Testis (tissue), 3 donors: Measurements from ENCODE around the gene VEZF1. TPM values are rescaled to one million over a fixed set of nuclear protein-coding genes. Genes with fewer than 3 reads are reported as not detected.

ENCODE experiments used
- DNase-seq: peaks from one replicate; pipeline ENCODE4 v3.0.0-alpha.2; 2019
- H3K27ac ChIP-seq, 2 donors: fragments of 200-600 bp; sonication (generic); one replicate each; pipeline ENCODE4 v1.5.1; 2019
- H3K27me3 ChIP-seq: fragments of 200-600 bp; sonication (generic); one replicate; pipeline ENCODE4 v1.5.1; 2019
- H3K36me3 ChIP-seq: fragments of 200-600 bp; sonication (generic); one replicate; pipeline ENCODE4 v1.5.1; 2017; ENCODE audit warnings: low read depth; ENCODE audit errors: missing control alignments
- H3K4me1 ChIP-seq: fragments of 200-600 bp; sonication (generic); one replicate; pipeline ENCODE4 v1.5.1; 2019
- H3K4me3 ChIP-seq, 2 donors: fragments of 200-600 bp; sonication (generic); one replicate each; pipeline ENCODE4 v1.5.1; 2017 to 2019
- H3K9me3 ChIP-seq: fragments of 200-600 bp; sonication (generic); one replicate; pipeline ENCODE4 v1.5.1; 2017
- POLR2A ChIP-seq: fragments of 450-650 bp; IDR thresholded peaks from one replicate; pipeline ENCODE4 v1.6.1; 2017; ENCODE audit warnings: antibody characterized with exemption, mild to moderate bottlenecking, moderate library complexity
- WGBS, 2 donors: methylation state at CpG; one replicate each; pipeline ENCODE4 v1.1.5; 2018; 5-methylcytosine and 5-hydroxymethylcytosine counted together
- intact Hi-C: fragments of 100-400 bp; cut with DNase I; formaldehyde crosslinking; loops from one replicate; pipeline ENCODE4 v1.15.1; 2023; ENCODE audit warnings: low total_unique reads
- polyA plus RNA-seq: library from polyadenylated mRNA; stranded (reverse); fragments of 350-450 nt; fragmentation: Illumina TruSeq; extraction: RNeasy Lipid Tissue Mini Kit (QIAGEN cat#74804); gene quantifications from one replicate; pipeline ENCODE4 v1.2.3, GENCODE V29; 2014; ENCODE audit warnings: low read depth, low replicate concordance; ENCODE audit not compliant: insufficient read depth
- total RNA-seq, 2 donors: library from RNA; depleted of rRNA; stranded (reverse); fragments of >200 nt; gene quantifications; one replicate each; pipeline ENCODE4 v1.2.3, GENCODE V29; 2016
- TF ChIP-seq, protein P1 (sequence below), 3 experiments: fragments of 450-650 bp in 2 of 3; fragments of 200-600 bp in 1 of 3; sonication (generic) in 1 of 3; IDR thresholded peaks; one replicate each; pipeline ENCODE4 v1.5.1; 2016 to 2019; ENCODE audit warnings: antibody characterized with exemption in 3 of 3, mild to moderate bottlenecking in 2 of 3, moderate library complexity in 1 of 3

Gene VEZF1
- total and polyA plus RNA-seq, 3 donors from 2014 or later, result 54.8 to 58.6 (median 58.6) TPM

DNA sequence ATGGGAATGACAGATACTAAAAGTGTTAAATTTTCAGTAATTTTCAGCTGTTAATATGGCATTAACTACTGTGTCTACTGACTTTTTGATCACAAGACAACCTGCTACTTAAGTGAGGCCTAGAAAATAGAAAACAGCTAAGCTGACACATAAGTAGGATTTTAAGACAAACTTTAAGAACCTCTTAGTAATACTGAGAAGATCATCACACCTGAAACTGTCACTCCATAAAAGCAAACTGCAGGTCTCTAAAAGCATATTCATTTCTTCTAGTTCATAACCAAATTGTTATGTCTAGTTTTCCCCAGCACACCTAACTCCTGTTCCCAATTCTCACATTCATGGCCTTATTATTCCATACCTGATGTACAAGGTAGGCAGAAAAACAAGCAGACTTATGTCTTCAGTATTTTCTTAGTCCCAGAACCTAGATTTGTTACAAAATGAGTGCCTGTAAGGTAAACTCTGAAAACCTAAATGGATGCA, 11.0 kb upstream of the VEZF1 start:
- H3K9me3 ChIP-seq, result no peaks in the 10 kb centered on the region
- no peaks in the 10 kb centered on the region for H3K36me3 ChIP-seq
- DNase-seq, result no peak
- H3K27ac ChIP-seq, result no peak overlapping the region
- H3K4me1 ChIP-seq, result peaks cover 3% of the 10 kb centered on the region
- TF ChIP-seq POLR2A, result no peak
- TF ChIP-seq, protein P1, sequence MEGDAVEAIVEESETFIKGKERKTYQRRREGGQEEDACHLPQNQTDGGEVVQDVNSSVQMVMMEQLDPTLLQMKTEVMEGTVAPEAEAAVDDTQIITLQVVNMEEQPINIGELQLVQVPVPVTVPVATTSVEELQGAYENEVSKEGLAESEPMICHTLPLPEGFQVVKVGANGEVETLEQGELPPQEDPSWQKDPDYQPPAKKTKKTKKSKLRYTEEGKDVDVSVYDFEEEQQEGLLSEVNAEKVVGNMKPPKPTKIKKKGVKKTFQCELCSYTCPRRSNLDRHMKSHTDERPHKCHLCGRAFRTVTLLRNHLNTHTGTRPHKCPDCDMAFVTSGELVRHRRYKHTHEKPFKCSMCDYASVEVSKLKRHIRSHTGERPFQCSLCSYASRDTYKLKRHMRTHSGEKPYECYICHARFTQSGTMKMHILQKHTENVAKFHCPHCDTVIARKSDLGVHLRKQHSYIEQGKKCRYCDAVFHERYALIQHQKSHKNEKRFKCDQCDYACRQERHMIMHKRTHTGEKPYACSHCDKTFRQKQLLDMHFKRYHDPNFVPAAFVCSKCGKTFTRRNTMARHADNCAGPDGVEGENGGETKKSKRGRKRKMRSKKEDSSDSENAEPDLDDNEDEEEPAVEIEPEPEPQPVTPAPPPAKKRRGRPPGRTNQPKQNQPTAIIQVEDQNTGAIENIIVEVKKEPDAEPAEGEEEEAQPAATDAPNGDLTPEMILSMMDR (IDR thresholded peaks at IDR 0.05), result no peak
- H3K4me3 ChIP-seq, result no peak overlapping the region
- intact Hi-C loops, result loop anchor here (5.0 kb wide), 1 partner anchor 137 kb away; no protein-coding TSS in a partner anchor
- no peaks in the 10 kb centered on the region for H3K27me3 ChIP-seq

GRCh38 chr17:57997085-57997809, 9.2 kb upstream of the VEZF1 start:
- Histone ChIP-seq H3K27me3 (no peaks in the 10 kb centered on the region), H3K4me1 (peaks cover 9% of the 10 kb centered on the region), H3K4me3 (no peak overlapping the region), H3K27ac (no peak overlapping the region), H3K36me3 (no peaks in the 10 kb centered on the region), H3K9me3 (no peaks in the 10 kb centered on the region)
- intact Hi-C loops, result loop anchor here (5.0 kb wide), 1 partner anchor 135 kb away; no protein-coding TSS in a partner anchor
- no peak for DNase-seq
- WGBS, 2 donors, result 83 to 89% methylated on average over 3 of the region's 3 CpGs
- TF ChIP-seq POLR2A, result no peak

DNA sequence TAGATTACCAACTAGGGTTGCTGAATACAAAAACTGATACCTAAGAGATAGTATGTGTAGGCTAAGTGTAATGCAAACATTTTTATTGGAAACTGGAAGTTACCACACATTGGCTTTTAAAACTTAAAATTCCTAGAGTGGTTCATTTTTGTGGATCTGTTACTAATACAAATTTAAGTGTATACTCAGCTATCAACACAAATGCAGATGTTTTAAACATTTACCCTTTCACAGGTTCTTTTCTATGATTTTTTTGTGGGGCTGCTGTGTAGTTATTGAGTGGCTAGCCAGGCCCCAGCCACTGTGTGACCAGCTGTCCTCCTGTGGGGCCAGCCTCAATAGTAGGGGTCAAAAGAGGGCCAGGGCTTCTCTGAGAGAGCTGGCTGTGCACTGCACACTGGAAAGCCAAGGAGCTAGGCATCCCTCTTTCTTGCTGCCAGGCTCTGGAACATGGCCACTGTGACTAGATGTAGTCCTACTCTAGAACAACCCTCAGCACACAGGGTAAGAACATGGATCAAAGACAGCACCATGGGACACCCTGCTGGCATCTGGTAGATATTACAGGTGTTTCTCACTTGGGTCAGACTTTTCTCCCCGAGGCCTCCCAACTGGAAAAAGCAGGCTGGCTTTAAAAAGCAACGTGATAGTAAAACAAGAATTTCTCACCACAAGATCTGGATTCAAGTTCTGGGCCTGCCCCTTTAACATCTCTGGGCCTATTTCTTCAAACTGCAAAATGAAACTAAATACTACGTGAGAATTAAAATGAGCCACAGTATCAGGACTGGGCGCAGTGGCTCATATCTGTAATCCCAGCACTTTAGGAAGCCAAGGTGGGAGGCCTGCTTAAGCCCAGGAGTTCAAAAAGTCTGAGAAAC, 7.3 kb upstream of the VEZF1 start:
- Histone ChIP-seq H3K36me3 (no peaks in the 10 kb centered on the region), H3K4me1 (peaks cover 9% of the 10 kb centered on the region), H3K27ac (peak overlapping the region in 1 of 2 donors; percentile 4), H3K27me3 (no peaks in the 10 kb centered on the region), H3K4me3 (no peak overlapping the region), H3K9me3 (no peaks in the 10 kb centered on the region)
- no peak for TF ChIP-seq POLR2A
- TF ChIP-seq, protein P1 (IDR thresholded peaks at IDR 0.05), result peak; percentile 56 to 68 (median 65)
- peak; percentile 68 for DNase-seq
- 42 to 58% methylated on average over 4 of the region's 4 CpGs for WGBS, 2 donors
- intact Hi-C loops, result loop anchor here (5.0 kb wide), 1 partner anchor 133 kb away; no protein-coding TSS in a partner anchor

DNA sequence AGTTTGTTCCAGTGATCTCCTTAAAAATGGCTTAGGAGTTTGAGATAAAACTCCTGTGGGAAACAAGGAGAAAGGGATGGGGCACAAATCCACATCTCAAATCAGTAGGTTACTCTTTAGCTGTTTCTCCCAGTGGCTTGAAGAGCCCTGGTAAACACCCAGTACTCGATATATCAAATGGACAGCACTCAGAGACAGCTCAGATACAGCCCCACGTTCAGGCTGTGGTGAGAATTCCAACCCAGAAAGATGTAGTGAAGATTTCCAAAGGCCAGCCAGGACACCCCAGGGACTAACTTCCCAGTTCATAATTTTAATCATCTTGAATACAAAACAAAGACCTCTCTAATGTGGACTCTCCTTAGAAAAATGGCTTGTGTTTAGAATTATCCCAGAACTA, 6.4 kb upstream of the VEZF1 start:
- H3K27ac ChIP-seq, result no peak overlapping the region
- H3K36me3 ChIP-seq, result no peaks in the 10 kb centered on the region
- 36 to 53% methylated on average over 2 of the region's 2 CpGs for WGBS, 2 donors
- peaks cover 14% of the 10 kb centered on the region for H3K4me1 ChIP-seq
- TF ChIP-seq, protein P1 (IDR thresholded peaks at IDR 0.05), result no peak
- no peak for TF ChIP-seq POLR2A
- no peaks in the 10 kb centered on the region for H3K9me3 ChIP-seq
- H3K27me3 ChIP-seq, result no peaks in the 10 kb centered on the region
- no peak for DNase-seq
- intact Hi-C loops, result no loop called here
- no peak overlapping the region for H3K4me3 ChIP-seq
